Stomach (tissue), 9 donors: ENCODE measurements around the gene EFR3B. TPM values are rescaled to one million over a fixed set of nuclear protein-coding genes. Genes with fewer than 3 reads are reported as not detected.

Experiments used
- DNase-seq, 2 donors: peaks; one replicate each; pipeline versions ENCODE4 v3.0.0 to v3.0.0-alpha.2; 2013 to 2019
- H3K27ac ChIP-seq, 5 donors: fragments of 200-600 bp in 4 of 5; sonication (generic) in 4 of 5; one replicate each; pipeline ENCODE4 v1.5.1; 2013 to 2019; ENCODE audit warnings: mild to moderate bottlenecking in 1 of 5, moderate library complexity in 1 of 5
- H3K27me3 ChIP-seq, 3 donors: fragments of 200-600 bp; sonication (generic); one replicate each; pipeline ENCODE4 v1.5.1; 2017 to 2019; ENCODE audit warnings: mixed run types in 1 of 3
- H3K36me3 ChIP-seq, 4 donors: fragments of 200-600 bp; sonication (generic); 1 replicate in 3 of 4; 2 replicates in 1 of 4; pipeline ENCODE4 v1.5.1; 2016 to 2019
- H3K4me1 ChIP-seq, 4 donors: fragments of 200-600 bp; sonication (generic); one replicate each; pipeline ENCODE4 v1.5.1; 2016 to 2019
- H3K4me3 ChIP-seq, 4 donors: fragments of 200-600 bp; sonication (generic) in 3 of 4; one replicate each; pipeline ENCODE4 v1.5.1; 2016 to 2019; ENCODE audit warnings: mild to moderate bottlenecking in 1 of 4
- H3K9me3 ChIP-seq, 4 donors: fragments of 200-600 bp; sonication (generic); one replicate each; pipeline ENCODE4 v1.5.1; 2016 to 2019
- CTCF ChIP-seq, 7 experiments: fragments of 450-650 bp in 4 of 7; fragments of 200-600 bp in 3 of 7; sonication (generic) in 3 of 7; IDR thresholded peaks; one replicate each; pipeline ENCODE4 v1.5.1; 2016 to 2019; ENCODE audit warnings: antibody characterized with exemption in 7 of 7, control low read depth in 2 of 7, mild to moderate bottlenecking in 1 of 7
- EP300 ChIP-seq: sonication (generic); formaldehyde crosslinking; IDR thresholded peaks from one replicate; pipeline ENCODE4 v1.6.1; 2017; ENCODE audit warnings: antibody characterized with exemption
- POLR2A ChIP-seq, 4 donors: fragments of 450-650 bp; IDR thresholded peaks; one replicate each; pipeline ENCODE4 v1.6.1; 2016; ENCODE audit warnings: antibody characterized with exemption in 4 of 4, control low read depth in 2 of 4, mild to moderate bottlenecking in 1 of 4, moderate library complexity in 1 of 4
- POLR2AphosphoS5 ChIP-seq, 3 donors: sonication (generic); formaldehyde crosslinking; IDR thresholded peaks; one replicate each; pipeline ENCODE4 v1.6.1; 2016; ENCODE audit warnings: antibody characterized with exemption in 3 of 3
- WGBS, 5 donors: extraction: QIAGEN DNeasy Blood & Tissue Kit in 3 of 5; methylation state at CpG; one replicate each; pipeline versions ENCODE4 v1.1.5 to v1.1.7; 2013 to 2018; 5-methylcytosine and 5-hydroxymethylcytosine counted together
- intact Hi-C: fragments of 100-400 bp; cut with DNase I; formaldehyde crosslinking; loops from one replicate; pipeline ENCODE4 v1.15.1; 2023; ENCODE audit warnings: low total_unique reads
- polyA plus RNA-seq, 3 donors: library from polyadenylated mRNA; stranded (reverse); fragments of 200-250 nt; gene quantifications; one replicate each; pipeline ENCODE4 v1.2.3, GENCODE V29; 2013
- total RNA-seq, 5 donors: library from RNA; depleted of rRNA; stranded (reverse); fragments of >200 nt; gene quantifications; one replicate each; pipeline versions ENCODE4 v1.1.0 to v1.2.3, GENCODE V29; 2014 to 2016
- donor health status: healthy with polysubstance abuse.
- donor health status: Bipolar disorder and iron deficiency.
- donor health status: healthy.

EFR3B gene
- total and polyA plus RNA-seq, 8 donors, result 0.10 to 4.5 (median 0.58) TPM; not detected in 1

DNA sequence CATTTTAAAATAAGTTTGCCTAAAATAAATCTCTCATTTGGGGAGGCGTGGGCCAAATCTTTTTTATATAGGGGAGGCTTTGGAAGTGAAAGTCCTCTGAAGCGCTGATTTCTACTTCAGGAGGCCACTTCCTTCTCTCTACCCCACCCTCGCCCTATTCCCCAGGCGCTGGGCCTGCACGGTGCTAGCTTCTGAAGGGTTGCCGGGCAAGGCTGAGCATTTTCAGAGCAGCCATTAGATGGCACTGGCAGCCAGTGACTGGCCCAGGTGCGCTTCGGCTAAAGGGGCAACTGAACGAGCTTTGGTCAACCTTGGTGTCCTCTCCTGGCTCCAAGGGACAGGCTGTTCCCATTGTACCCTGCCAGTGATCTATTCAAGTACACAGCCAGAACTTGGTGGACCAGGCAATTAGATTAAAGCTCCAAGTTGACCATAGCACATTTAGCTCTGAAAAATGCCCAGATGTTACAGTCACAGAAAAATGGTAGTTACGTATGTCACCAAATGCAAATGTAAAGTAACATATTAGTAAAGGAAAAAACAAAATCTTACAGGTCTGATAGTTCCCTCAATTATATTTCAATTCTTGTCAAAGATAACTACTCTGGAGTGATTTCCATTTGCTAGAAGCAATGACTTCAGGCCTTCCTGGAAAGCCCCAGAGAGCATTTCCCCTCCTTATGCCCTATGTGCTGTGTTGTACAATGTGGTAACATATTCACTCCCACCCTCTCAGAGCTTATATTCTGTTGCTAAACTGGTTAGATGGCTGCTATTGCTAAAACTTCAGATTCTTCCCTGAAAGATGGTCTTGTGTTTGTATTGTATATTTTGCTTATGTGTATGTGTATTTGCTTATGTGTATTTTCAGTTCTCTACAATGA lies 124.4 kb downstream of the EFR3B start:
- peaks cover 0 to 99% (median 51%) of the 10 kb centered on the region in 3 donors for H3K27me3 ChIP-seq
- H3K4me3 ChIP-seq, result no peak overlapping the region
- H3K36me3 ChIP-seq, result no peaks in the 10 kb centered on the region
- peaks cover 12 to 20% (median 15%) of the 10 kb centered on the region in 4 donors for H3K4me1 ChIP-seq
- no peak overlapping the region for H3K27ac ChIP-seq
- no peaks in the 10 kb centered on the region for H3K9me3 ChIP-seq
- DNase-seq, result peak; percentile 40 to 67
- no peak for TF ChIP-seq POLR2A (IDR thresholded peaks at IDR 0.05)
- TF ChIP-seq CTCF (IDR thresholded peaks at IDR 0.05), result no peak
- TF ChIP-seq POLR2AphosphoS5 (IDR thresholded peaks at IDR 0.05), result no peak
- no peak for TF ChIP-seq EP300
- 45 to 60% (median 47%) methylated on average over 10 of the region's 10 CpGs for WGBS, 5 donors
- intact Hi-C loops, result no loop called here

DNA sequence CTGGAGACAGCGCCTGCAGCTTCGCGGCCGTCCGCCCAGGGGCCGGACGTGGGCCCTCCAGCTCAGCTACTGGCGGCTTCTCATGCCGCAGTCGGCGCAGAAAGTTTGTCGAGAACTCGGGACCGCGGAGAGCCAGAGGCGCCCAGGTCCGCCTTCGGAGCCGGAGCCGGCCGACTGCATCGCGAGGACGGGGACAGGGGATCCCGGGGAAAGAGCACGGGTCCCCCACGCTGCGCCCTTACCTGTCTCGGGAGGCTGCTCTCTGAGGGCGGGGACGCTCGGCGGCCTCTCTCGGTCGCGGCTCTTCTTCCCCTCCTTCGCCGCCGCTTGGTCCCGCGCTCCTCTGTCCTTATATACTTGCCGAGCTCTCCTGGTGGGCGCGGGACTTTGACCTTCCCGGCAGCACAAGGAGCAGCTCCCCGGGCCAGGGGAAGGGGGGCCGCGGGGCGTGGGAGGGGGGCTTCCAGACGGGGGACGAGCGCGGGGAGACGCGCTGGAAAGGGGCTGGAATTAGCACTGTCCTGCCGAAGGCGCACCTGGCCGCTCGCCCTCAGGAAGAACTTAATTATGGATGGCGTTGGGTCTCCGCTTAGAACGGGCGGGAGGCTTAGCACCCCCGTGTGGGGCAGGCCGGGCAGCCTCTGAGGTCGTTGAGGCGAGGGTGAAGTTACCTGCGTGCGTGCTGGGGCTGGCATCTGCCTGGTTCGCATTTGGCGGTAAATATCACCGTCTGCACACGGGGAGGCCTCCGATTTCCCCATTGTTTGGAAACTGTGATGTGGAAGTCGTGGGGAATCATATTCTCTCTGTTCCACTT lies 126.6 kb downstream of the EFR3B start, which contains the start of gene POMC:
POMC (minus strand) TSS at position 325 of the 817 bp plus-strand sequence. CDS start 3,808 bp downstream, outside the sequence.
- intact Hi-C loops, result no loop called here
- peaks cover 12 to 15% (median 15%) of the 10 kb centered on the region in 4 donors for H3K4me1 ChIP-seq
- H3K36me3 ChIP-seq, result no peaks in the 10 kb centered on the region
- peak; percentile 27 to 78 for DNase-seq
- TF ChIP-seq POLR2A (IDR thresholded peaks at IDR 0.05) (no peak), POLR2AphosphoS5 (IDR thresholded peaks at IDR 0.05) (no peak), EP300 (no peak), CTCF (IDR thresholded peaks at IDR 0.05) (no peak)
- WGBS, 5 donors, result 4 to 10% (median 6%) methylated on average over 35 to 75 of the region's 75 CpGs
- H3K27ac ChIP-seq, result no peak within 1 kb of the TSS
- H3K9me3 ChIP-seq, result no peaks in the 10 kb centered on the region
- peaks cover 0 to 77% (median 44%) of the 10 kb centered on the region in 3 donors for H3K27me3 ChIP-seq
- peak within 1 kb of the TSS; percentile 47 to 62 (median 54) for H3K4me3 ChIP-seq

DNA sequence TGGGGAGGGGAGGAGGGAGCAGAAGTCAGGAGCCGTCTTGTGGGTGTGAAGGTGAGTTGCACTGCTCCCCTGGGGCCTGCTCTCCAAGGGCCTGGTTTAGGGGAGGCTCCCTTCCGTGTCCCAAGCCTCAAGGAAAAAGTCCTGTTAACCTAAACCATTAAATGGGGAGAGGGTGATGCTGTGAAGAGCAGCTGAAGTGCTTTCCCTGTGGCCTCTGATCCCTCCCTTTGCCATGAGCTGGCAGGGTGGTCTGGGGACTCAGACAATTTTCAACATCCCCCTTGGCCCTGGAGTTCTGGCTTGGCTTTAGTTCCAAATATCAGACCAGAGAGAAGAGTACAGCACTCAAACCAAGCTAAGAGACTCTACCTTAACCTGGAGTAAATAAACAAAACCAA lies 127.2 kb downstream of the EFR3B start:
- Histone ChIP-seq H3K4me3 (peak overlapping the region in 1 of 4 donors; percentile 62), H3K4me1 (peaks cover 12 to 15% (median 15%) of the 10 kb centered on the region in 4 donors), H3K27ac (no peak overlapping the region), H3K27me3 (peaks cover 0 to 71% (median 44%) of the 10 kb centered on the region in 3 donors), H3K9me3 (no peaks in the 10 kb centered on the region), H3K36me3 (no peaks in the 10 kb centered on the region)
- no peak for TF ChIP-seq POLR2AphosphoS5 (IDR thresholded peaks at IDR 0.05)
- TF ChIP-seq CTCF (IDR thresholded peaks at IDR 0.05), result no peak
- intact Hi-C loops, result no loop called here
- DNase-seq, result no peak
- 60 to 87% (median 71%) methylated on average over 2 of the region's 2 CpGs for WGBS, 5 donors

GRCh38 chr2:25170888-25171287 lies 129.0 kb downstream of the EFR3B start:
- Histone ChIP-seq H3K27ac (no peak overlapping the region), H3K9me3 (no peaks in the 10 kb centered on the region), H3K36me3 (no peaks in the 10 kb centered on the region), H3K27me3 (peaks cover 0 to 68% (median 47%) of the 10 kb centered on the region in 3 donors), H3K4me1 (peaks cover 12 to 15% (median 15%) of the 10 kb centered on the region in 4 donors), H3K4me3 (no peak overlapping the region)
- no peak for DNase-seq
- TF ChIP-seq POLR2A (IDR thresholded peaks at IDR 0.05) (no peak), POLR2AphosphoS5 (IDR thresholded peaks at IDR 0.05) (no peak), EP300 (no peak), CTCF (IDR thresholded peaks at IDR 0.05) (no peak)
- WGBS, 5 donors, result 80 to 94% (median 91%) methylated on average over 7 of the region's 7 CpGs
- intact Hi-C loops, result no loop called here
